GM21619 (cell line): Measurements from ENCODE around the gene GRK6.

ENCODE experiments used
- ATAC-seq: cut with Tn5 transposase; IDR thresholded peaks from one replicate; pipeline ENCODE4 v1.9.1; 2021; ENCODE audit not compliant: unreplicated experiment

GRK6 gene

GRCh38 chr5:177425196-177425800, 1.2 kb upstream of the GRK6 start:
- ATAC-seq: no peak

GRCh38 chr5:177425801-177426565, 493 bp upstream of the GRK6 start:
- ATAC-seq: peak; percentile 73

- ATAC-seq: no peak
These were observed 841 bp downstream of the GRK6 start for GRCh38 chr5:177427211-177427822.

- ATAC-seq: no peak
These were observed 1.6 kb downstream of the GRK6 start for GRCh38 chr5:177427919-177428573.

GRCh38 chr5:177428574-177429217, 2.2 kb downstream of the GRK6 start:
- no peak for ATAC-seq

- no peak for ATAC-seq
These were observed 3.0 kb downstream of the GRK6 start for GRCh38 chr5:177429248-177430040.

GRCh38 chr5:177430140-177430951, 3.9 kb downstream of the GRK6 start:
- no peak for ATAC-seq

- no peak for ATAC-seq
These were observed 4.5 kb downstream of the GRK6 start for GRCh38 chr5:177430972-177431316.

GRCh38 chr5:177431317-177432142, 5.1 kb downstream of the GRK6 start:
- ATAC-seq: peak; percentile 41

- no peak for ATAC-seq
These were observed 5.8 kb downstream of the GRK6 start for GRCh38 chr5:177432143-177432838.

GRCh38 chr5:177432839-177433657, 6.6 kb downstream of the GRK6 start:
- ATAC-seq: no peak

GRCh38 chr5:177433658-177434217, 7.3 kb downstream of the GRK6 start:
- ATAC-seq: no peak

GRCh38 chr5:177434437-177434836, 8.0 kb downstream of the GRK6 start:
- no peak for ATAC-seq

- ATAC-seq: no peak
These were observed 8.7 kb downstream of the GRK6 start for GRCh38 chr5:177434942-177435738.

GRCh38 chr5:177435847-177436536, 9.5 kb downstream of the GRK6 start:
- no peak for ATAC-seq

- ATAC-seq: no peak
These were observed 11.1 kb downstream of the GRK6 start for GRCh38 chr5:177437623-177438022.
